ENCODE data around the gene FAM50A.
A peak's percentile ranks its signal among the peaks of the same experiment; 100 is the strongest.

The FAM50A gene

DNA sequence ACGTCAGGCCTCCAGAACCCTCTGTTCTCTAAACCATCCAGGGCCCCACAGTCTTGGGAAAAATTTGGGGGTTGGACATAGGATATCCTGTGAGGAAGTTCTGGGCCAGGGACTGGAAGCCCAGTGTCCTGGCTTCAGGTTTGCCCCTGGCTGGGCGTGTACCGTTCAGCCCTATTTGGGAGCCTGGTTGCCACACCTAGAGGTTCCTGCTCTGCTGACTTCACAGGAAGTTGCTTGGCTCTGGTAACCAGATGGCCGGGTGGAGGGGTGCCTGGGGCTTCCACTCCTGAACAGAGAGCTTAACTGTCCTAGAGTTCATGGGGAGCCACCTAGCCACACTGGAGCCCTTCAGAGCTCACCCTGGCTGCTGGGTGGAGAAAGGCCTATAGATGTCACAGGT, 31.5 kb upstream of the FAM50A start:
- no peak for DNase-seq (ENCODE audit: low read depth in 2 of 2)

DNA sequence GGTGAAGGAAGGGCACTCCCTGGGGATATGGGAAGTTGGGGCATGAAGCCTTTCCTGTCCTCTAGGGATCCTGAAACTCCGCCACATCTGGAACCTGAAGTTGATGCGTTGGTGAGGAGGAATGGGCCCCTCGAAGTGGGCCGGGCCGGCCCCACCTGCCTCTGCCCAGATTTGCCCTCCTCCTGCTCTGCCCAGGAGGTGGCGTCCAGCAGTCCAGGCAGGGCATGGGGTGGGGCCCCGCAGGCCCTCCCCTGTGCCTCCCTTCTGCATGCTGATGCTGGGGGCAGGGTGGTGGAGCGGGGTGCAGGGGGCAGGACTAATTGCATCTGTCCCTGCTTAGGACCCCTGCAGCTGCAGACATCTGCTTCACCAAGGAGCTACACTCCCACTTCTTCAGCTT, 30.8 kb upstream of the FAM50A start:
- DNase-seq (ENCODE audit: low read depth in 2 of 2), result no peak

DNA sequence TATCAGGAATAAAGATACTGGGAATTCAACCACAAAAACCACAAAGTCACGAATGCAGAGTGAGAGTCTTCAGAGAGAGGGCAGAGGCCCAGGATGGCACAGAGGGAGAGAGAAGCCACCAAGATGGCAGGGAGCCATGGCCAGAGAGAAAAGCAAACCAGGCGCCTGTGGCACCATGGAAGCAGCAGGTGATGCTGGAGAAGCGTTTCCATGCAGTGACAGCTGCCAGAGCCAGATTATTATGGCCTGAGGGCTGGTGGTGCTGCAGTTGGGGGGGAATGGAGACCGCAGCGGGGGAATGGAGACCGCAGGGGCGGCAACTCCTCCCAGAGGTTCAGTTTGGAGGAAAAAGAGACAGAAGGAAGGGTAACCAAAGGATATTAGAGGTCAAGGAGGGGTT, 26.8 kb upstream of the FAM50A start:
- DNase-seq (ENCODE audit: low read depth in 2 of 2), result no peak

DNA sequence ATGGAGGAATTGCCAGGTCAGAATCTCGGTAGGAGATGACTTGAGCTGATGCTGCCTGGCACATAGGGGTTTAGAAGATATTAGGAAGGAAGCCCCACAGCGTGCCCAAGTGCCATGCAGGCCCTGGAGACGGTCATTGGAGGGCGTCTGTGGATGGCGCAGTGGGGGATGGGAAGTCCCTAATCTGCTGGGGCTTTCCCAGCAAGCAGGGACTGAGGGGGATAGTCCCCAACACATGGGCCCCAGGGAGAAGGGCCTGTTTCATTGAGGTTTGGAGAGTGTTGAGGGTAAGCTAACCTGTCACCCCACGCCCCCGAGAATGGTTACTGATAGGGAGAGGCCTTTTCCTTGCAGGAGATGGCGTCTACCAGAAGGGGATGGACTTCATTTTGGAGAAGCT, 24.8 kb upstream of the FAM50A start:
- DNase-seq (ENCODE audit: low read depth in 2 of 2), result no peak

DNA sequence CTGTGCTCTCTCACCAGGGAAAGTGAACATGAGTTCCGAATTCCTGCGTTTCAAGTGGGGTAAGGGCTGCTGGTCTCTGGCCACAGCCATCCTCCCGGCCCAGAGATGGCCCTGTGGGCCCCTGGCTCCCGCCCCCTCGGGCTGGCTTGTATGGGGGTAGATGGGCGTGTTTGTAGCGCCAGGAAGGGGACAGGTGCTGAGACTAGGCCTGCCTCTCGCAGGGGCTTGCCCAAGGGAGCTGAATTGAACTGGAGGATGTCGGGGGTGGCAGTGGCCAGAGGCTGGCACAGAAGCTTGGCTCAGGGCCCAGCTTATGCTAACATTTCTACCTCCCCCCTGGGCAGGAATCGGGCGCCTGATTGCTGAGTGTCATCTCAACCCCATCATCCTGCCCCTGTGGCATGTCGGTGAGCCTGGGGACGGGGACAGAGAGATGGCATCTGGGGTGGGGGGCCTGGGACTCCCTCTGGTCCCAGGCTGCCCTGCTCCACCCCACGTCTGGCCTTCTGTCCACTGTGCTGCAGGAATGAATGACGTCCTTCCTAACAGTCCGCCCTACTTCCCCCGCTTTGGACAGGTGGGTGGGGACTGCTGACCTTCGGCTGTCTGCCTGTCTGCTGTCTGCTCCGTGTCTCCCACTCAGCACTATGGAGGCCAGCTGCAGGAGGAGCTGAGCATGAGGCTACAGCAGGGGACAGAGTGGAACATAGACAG, 24.1 kb upstream of the FAM50A start:
- DNase-seq (ENCODE audit: low read depth in 2 of 2), result no peak

DNA sequence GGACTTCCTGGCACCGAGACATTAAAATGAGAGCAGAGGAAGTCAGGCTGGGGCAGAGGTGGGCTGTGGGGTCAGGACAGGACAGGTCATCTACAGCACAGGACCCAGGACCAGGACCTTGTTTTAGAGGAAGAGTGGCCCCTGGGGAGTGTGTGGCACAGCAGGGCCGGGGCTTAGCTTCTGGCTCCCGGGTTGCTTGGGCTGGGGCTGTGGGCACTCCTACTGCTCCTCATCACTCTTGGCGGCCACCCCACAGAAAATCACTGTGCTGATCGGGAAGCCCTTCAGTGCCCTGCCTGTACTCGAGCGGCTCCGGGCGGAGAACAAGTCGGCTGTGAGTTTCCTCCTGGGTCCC, 23.6 kb upstream of the FAM50A start:
- no peak for DNase-seq (ENCODE audit: low read depth in 2 of 2)

DNA sequence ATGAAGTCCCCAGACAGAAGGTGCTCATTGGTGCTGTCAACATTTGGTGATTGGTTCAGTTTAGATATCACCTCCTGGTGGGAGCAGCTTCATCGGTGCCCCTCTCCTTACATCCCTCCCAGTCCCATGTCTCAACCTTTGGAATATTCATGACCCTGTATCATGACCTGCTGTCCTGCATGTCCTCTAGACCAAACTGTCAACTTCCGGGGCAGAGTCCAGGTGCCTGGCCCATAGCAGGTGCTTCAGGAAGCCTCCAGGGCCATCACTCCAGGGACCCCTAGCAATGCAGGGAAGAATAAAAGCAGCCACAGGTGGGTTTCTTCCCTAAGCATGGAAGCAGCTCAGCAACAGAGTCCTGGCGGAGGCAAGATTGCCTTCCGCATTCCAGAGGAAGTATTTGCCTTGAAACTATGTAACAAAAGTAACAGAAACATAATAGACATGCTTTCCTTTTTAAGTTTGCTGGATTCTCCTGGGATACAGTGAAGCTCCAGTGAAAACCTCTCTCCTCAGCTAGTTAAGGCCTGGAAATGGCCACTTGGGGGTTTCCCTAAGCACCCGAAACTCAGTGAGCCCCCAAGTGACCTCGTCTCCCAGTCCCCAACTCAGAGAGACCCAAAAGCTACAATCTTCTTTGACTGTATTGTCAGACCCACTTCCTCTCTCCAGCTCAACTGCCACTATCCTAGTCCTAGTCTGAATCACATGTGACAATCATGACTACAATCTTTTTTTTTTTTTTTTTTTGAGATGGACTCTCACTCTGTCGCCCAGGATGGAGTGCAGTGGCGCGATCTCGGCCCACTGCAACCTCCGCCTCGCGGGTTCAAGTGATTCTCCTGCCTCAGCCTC, 16.8 kb upstream of the FAM50A start:
- DNase-seq (ENCODE audit: low read depth in 2 of 2), result no peak

DNA sequence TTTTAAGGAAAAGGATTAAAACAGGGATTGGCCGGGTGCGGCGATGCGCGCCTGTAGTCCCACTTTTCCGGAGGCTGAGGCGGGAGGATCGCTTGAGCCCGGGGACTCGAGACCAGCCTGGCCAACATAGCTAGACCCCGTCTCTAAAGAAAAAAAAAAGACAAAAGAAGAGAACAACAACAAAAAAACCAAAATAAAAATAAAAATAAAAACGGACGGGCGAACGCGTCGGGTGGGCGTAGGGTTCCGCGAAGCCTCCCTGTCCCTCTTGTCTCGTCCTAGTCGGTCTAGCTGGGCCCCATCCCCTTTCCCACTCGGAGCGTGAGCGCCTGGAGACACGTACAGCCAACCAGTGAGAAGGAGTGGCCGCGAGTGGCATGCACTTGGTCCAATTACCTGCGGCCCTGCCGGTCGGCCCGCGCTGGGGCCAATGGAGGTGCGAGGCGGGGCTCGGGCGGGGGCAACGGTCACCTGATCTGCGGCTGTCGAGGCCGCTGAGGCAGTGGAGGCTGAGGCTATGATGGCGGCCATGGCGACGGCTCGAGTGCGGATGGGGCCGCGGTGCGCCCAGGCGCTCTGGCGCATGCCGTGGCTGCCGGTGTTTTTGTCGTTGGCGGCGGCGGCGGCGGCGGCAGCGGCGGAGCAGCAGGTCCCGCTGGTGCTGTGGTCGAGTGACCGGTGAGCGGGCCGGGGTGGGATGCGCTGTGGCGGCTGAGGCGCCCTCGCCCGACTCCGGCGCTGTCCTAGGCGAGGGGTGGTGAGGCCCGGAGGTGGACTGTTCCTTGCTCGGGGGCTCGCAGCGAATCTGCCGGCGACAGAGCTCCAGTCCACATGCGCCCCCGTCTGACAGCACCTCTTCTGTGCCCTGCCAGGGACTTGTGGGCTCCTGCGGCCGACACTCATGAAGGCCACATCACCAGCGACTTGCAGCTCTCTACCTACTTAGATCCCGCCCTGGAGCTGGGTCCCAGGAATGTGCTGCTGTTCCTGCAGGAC, 15.5 kb upstream of the FAM50A start, which contains the start of gene ATP6AP1:
Gene ATP6AP1, plus strand, starts transcription at position 502 of the 996 bp plus-strand sequence. Its CDS starts 16 bp downstream, at position 518.
- peak; percentile 66 to 71 for DNase-seq (ENCODE audit: low read depth in 2 of 2)

DNA sequence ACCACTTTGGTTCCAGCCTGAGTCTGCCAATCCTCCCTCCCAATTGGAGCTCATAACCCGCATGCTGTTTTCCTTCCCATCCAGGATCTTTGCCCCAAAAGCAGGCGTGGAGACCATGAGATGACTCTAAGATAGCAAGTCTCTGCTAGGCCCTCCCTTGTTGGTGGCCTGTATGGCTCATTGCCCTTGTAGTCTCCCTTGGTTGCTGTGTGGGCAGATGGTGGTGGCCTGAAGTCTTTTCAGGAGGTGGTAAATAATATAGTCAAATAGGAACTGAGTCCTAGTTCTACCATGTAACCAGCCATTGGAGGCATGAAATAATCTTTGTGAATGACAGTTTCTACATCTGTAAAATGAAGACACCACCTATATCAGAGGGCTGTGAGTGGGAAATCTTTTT, 14.2 kb upstream of the FAM50A start:
- no peak for DNase-seq (ENCODE audit: low read depth in 2 of 2)

DNA sequence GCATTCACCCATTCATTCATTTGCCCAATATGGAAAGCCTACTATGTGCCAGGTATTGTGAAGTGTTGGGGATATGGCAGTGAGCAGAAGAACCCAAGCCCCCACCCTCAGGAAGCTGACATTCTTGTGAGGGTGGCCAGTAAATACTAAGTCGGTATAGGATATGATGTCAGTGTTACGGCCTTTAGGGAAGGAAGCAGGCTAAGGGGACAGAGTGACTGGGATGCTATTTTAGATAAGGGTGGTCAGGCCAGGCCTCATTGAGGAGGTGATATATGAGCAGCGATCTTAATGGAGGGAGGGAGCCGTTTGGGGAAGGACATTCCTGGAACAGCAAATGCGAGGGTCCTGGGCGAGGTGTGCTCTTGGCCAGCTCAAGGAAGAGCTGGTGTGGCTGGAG, 13.5 kb upstream of the FAM50A start:
- no peak for DNase-seq (ENCODE audit: low read depth in 2 of 2)

DNA sequence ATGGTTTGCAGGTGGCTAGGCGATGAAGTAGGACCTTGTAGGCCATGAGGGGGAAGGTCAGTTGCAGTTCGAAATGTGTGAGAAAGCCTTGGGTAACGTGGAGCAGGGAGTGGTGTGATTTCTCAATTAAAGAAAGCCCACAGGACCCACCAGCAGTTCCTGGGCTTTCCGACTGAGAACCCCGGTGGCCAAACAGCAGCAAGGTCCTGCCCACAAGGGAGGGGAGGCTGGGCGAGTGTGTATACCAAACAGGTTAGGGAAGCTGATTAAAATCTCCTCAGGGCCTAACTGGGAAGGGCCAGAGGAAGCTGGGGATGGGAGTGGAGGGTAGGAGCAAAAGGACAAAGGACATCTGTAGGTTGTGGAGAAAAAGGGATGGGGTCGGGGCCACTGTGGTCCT, 13.0 kb upstream of the FAM50A start:
- DNase-seq (ENCODE audit: low read depth in 2 of 2), result no peak

DNA sequence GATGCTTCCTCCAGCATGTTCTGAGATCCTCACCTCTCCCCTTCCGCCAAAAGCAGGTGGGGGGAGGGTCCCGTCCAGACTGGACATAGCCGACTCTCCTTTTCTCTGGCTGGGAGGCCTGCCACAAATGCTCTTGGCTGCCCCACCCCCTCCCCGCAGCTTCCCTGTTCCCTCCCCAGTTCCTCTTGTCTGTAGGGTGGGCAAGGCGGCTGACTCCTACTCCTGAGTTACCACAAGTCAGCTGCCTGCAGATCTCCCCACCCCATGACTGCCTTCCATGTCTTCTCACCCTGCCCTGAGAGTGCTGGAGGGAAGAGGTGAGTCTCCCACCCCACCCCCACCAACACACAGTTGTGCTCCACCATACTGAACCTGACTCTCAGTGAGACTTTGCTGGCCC, 12.6 kb upstream of the FAM50A start:
- no peak for DNase-seq (ENCODE audit: low read depth in 2 of 2)

DNA sequence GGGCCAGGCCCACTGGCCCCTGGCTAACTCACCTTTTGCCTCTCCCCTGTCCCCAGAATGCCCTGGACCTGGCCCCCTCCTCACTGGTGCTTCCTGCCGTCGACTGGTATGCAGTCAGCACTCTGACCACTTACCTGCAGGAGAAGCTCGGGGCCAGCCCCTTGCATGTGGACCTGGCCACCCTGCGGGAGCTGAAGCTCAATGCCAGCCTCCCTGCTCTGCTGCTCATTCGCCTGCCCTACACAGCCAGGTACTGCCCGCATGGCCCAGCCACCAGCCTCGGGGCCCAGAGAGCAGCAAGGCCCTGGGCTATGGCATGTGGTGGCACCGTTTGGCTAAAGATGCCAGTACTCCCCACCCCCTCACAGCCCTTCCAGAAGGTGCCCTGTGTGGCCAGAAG, 11.7 kb upstream of the FAM50A start:
- DNase-seq (ENCODE audit: low read depth in 2 of 2), result no peak

DNA sequence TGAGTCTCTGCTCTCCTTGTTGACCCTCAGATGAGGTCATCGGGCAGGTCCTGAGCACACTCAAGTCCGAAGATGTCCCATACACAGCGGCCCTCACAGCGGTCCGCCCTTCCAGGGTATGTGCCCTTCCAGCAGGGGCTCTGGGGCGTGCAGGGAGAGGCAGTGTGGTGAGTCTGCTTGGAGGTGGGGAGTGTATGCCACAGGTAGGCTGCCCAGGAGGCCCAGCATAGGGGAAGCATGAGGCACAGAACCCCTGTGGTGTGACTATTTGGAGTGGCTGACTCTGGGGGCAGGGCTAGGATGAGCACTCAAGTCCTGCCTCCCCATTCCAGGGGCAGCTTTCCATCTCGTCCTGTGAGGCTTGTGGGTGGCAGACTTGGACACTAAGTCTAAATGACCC, 10.3 kb upstream of the FAM50A start:
- no peak for DNase-seq (ENCODE audit: low read depth in 2 of 2)

DNA sequence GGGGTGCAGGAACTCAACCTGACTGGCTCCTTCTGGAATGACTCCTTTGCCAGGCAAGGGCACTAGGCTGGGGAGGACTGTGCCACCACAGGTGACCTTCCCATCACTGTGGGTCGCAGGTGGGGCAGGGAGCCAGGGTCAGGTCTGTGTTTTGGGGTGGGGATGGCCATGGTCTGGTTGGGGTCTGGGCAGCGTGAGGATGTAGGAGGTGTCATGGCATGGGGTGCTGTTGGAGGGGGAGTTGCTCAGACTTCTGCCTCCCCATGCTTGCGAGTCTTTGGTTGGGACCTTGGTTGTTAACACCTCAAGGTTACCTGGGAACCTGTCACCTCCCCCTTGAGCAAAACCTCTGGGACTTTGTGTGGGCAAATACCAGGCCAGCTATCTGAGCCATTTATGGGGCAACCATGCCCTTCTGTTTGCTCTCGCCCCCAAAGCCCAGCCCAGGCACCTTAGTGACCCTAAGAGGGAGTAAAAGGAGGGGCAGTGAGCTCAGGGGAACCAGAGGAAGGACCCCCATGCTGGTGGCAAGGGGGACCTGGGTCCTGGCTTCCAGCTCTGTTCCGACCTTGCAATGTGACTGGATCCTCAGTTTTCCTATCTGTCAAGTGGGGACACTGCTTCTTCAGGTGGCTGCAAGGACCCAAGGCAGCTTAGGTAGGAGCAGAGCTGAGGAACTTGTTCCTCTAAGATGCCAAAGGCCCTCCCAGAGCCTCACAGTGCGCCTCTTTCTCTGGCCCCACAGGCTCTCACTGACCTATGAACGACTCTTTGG, 9.4 kb upstream of the FAM50A start:
- DNase-seq (ENCODE audit: low read depth in 2 of 2), result no peak

DNA sequence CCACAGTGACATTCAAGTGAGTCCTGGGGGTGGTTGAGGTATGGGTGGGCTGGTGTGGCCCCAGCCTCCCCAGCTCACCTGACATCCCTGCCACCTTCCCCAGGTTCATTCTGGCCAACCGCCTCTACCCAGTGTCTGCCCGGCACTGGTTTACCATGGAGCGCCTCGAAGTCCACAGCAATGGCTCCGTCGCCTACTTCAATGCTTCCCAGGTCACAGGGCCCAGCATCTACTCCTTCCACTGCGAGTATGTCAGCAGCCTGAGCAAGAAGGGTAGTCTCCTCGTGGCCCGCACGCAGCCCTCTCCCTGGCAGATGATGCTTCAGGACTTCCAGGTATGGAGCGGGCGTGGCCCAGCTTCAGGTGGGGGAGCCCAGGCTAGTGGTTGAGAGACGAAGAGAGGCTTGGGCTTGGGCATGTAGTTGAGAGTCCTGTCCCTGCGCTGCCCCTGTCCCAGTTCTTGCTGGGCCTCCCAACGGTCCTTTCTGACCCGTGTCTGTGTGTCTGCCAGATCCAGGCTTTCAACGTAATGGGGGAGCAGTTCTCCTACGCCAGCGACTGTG, 8.7 kb upstream of the FAM50A start:
- DNase-seq (ENCODE audit: low read depth in 2 of 2), result no peak

DNA sequence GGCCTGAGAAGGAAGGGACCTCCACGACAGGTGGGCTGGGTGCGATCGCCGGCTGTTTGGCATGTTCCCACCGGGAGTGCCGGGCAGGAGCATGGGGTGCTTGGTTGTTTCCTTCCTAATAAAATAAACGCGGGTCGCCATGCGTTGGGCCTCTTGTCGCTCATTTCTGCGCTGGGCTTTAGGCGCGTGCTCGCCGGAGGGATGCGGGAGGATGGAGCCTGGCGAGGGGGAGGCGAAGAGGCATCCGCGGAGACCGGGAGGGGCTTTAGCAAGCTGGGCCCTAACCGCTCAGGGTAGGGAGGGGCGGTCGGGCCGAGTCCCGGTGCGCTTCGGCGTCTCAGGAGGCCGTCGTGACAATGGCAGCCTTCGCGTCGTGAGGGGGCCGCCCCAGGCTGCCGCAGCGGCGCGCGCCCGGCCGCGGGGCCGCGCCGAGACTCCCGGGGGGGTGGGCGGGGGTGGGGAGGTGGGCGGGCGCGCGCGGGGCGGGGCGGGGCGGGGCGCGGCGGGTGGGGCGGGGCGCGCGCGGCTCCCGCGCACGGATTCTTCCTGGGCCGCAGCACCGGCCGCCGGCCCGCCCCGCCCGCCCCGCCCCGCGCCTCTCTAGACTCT, 7.5 kb upstream of the FAM50A start:
- no peak for DNase-seq (ENCODE audit: low read depth in 2 of 2)

DNA sequence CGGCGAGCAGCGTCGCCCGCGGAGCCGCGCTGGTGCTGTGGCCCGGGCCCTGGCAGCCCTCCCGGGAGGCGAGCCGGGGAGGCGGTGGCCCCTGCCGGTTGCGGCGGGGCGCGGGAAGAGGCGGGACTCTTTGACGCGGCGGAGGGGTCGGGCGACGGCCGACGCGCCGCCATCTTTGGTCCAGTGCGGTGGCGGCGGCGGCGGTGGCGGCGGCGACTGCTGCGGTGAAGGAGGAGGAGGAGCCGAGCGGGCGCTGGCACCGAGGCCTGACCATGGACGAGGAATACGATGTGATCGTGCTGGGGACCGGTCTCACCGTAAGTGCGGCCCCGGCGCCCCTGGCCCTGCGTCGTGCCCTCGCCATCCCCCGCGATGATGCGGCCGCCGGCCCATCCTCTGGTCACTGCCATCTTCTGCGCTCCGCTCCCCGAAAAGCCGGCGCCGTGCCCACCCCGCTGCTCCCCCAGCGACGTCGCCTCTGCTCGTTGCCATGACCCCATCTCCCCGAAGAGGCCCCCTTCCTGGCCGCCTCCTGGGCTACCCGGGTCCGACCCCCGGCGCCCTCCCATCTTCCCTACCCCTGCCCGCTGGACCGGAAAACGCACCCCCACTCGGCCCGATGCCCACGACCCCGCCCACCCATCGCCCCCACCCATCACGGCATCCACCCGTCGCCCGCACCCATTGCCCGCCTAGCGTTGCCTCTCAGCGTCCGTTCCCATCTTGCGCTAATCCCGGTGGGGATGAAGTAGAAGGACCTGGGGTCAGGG, 6.8 kb upstream of the FAM50A start, which contains the start of gene GDI1:
Gene GDI1, plus strand, starts transcription at position 172 of the 770 bp plus-strand sequence. Its CDS starts 101 bp downstream, at position 273.
- no peak for DNase-seq (ENCODE audit: low read depth in 2 of 2)

Measured in stimulated activated CD8-positive, alpha-beta memory T cell treated with anti-CD3 and anti-CD28 coated beads, Interleukin-7, amount 100 ng/mL, for 1 hour (primary cell).